RCC 7860 (cell line): ENCODE data around the gene RPL35.

Experiments used
- DNase-seq: peaks from one replicate; pipeline ENCODE4 v3.0.0-alpha.2; 2015; ENCODE audit warnings: low spot score
- FAIRE-seq: peaks from 2 replicates; lab custom pipeline; 2012; peaks lifted over from hg19 to GRCh38; lab: Jason Lieb, UNC

RPL35 gene

GRCh38 chr9:124828489-124829333, 33.0 kb downstream of the RPL35 start:
- no peak for FAIRE-seq
- no peak for DNase-seq

DNA sequence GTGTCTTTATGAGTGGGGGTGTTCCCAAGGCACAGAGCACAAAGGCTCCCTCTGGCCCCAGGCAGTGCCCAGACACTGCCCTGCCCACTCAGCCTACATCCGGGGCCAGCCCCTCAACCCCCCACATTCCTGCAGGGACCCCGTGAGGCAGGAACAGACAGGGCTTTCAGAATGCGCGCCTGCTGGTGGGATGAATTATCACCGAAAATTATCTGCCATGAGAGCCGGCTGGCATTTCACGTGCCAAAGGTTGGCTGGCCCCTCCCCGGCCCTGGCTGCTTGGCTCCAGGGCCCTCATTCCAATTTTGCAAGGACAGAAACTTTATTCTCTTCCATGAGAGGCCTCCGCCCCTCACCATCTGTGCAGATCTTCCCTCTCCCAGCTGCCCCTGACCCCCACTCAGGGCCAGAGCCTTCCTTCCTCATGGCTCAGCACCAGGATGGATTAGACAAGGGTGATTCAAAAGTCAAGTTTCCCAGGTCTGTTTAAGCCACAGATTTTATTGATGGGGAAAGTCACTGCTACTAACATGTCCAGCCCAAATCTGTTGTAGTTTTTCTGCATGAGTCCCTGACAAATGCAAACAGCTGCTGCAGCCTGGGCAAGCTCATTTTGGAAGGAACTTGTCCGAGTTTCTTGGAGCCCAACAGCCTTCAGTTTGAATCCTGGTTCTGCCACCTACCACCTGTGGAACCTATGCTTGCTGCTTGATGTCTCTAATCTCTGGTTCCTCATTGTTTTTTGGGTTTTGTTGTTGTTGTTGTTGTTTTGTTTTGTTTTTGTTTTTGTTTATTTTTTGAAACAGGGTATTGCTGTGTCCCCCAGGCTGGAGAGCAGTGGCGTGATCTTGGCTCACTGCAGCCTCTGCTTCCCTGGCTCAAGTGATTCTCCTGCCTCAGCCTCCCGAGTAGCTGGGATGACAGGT, 40.8 kb downstream of the RPL35 start:
- DNase-seq (no peak), FAIRE-seq (no peak)

DNA sequence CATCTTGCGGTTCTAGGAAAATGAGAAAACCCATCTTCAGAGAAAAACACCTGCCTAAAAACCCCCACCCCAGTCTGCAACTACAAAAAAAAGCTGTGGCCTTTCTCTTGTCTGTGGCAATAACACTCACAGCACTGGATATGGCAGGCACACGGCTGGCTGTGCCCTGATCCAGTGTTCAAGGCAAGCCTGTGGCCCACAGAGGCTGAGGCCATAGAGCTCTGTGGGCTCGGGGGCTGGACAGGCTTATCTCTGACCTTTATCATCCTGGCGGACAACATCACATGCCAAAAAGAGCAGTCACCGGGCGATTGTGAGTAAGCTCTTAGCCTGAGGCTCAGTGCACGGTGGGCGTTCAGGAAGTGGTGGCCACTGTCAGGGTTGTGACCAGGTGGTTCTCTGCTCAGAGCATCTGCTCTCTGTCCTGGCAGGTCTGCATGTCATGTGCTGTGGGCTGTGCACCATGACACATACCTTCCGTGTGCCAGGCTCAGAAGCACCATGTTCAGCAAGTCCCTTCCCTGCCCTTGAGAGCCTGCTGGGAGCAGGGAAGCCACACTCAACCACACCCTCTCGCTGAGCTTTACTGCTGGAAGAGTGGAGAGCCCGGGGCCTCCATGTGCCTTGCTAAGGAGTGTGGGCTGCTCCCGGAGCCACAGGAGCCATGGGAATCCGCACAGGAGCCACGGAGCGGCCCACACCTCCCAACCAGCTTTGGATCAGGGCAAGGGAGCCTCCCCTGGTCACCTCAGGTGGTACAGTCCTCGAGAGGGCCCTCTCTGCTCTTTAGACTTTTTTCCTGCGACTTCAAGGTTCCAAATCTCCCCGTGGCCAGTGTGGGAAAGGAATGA, 43.1 kb downstream of the RPL35 start:
- peak; percentile 95 for DNase-seq
- FAIRE-seq, result peak; percentile 83

DNA sequence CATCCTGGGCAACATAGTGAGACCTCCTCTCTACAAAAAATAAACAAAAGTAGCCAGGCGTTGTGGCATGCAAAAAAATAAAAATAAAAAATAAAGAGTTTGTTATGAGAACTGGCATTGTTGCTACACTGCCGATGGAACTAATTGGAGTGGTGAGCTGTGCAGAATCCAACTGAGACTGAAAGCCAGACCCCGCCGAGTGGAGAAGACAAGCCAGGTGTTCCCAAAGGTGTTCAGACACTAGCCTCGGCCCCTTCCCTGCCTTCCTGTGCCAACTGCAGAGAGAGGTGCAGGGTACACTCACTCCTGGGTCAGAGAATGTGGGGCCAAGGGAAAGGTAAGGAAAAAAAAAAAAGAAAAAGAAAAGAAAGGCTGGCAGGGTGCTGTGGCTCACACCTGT, 46.2 kb downstream of the RPL35 start:
- no peak for FAIRE-seq
- DNase-seq, result no peak

- FAIRE-seq, result no peak
These were observed 47.6 kb downstream of the RPL35 start for GRCh38 chr9:124814164-124814535.

DNA sequence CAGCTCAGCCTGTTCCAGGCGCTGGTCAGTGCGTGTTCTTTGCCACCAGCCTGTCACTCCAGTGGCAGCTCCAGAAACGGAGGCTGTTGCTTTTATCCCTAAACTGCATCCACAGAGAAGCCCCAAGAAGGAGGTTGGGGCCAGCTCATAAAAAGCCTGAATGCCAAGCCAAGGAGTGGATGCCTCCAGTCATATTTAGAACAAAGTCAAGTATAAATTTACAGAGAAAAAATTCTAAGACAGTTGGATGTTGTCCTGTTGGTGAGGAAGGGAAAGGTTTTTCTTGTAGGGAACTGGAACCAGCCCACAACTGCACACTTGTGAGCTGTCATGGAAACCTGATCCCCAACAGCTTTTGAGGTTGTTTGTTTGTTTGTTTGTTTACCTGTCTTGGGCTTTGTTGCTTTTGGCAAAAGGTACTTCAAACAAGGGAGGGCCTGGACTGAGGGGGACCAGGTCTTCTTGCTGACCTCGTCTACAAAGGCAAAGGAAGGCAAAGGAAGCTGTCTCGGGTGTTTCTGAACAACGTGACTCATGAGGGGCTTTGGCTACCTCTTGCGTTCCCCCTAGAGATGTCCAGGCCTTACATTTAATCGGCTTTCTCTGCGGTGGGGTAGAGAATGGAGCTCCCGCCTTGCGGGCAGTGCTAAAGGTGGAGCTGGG, 48.1 kb downstream of the RPL35 start:
- no peak for DNase-seq

More at GRCh38 chr9:124814164-124814535, 47.6 kb downstream of the RPL35 start:
- DNase-seq, result no peak

GRCh38 chr9:124813041-124813440, 48.7 kb downstream of the RPL35 start:
- FAIRE-seq (no peak), DNase-seq (no peak)

More for the DNA sequence above, 48.1 kb downstream of the RPL35 start:
- FAIRE-seq, result no peak

DNA sequence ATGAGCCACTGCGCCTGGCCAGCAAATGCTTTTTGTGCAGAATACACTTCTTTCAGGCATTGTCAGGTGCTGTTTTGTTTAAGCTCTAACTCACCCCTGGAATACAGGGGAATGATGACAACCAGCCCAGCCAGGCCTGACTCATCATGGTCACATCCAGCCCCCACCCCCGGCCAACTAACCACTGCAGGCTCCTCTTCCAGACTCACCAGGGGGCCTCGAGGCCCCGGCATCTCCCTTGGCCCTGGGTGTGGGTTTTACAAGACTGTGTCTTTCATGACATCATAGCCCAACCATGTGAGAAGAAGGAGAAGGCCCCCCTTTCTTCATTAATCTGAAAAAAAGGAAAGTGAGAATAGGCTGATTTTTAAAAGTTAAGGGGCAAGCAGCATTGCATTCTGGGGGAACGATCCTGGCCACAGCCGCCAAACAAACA, 49.3 kb downstream of the RPL35 start:
- peak; percentile 99 for DNase-seq
- FAIRE-seq, result peak; percentile 98

GRCh38 chr9:124810663-124811355, 50.9 kb downstream of the RPL35 start:
- DNase-seq (peak; percentile 94), FAIRE-seq (peak; percentile 76)

DNA sequence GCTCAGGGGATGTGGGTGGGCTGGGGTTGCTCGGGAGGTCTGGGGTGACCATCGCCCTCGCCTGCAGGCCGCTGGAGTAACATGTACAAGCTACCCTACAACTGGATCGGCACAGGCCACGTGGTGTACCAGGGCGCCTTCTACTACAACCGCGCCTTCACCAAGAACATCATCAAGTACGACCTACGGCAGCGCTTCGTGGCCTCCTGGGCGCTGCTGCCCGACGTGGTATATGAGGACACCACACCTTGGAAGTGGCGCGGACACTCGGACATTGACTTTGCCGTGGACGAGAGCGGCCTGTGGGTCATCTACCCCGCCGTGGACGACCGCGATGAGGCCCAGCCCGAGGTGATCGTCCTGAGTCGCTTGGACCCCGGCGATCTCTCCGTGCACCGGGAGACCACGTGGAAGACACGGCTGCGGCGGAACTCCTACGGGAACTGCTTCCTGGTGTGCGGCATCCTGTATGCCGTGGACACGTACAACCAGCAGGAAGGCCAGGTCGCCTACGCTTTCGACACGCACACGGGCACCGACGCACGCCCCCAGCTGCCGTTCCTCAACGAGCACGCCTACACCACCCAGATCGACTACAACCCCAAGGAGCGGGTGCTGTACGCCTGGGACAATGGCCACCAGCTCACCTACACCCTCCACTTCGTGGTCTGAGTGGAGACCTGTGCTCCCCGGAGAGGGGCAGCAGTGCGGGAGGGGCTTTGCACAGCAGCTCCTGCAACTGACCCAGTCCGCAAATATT, 51.8 kb downstream of the RPL35 start:
- DNase-seq, result no peak
- no peak for FAIRE-seq

GRCh38 chr9:124809211-124809610, 52.5 kb downstream of the RPL35 start:
- no peak for FAIRE-seq
- DNase-seq, result no peak

DNA sequence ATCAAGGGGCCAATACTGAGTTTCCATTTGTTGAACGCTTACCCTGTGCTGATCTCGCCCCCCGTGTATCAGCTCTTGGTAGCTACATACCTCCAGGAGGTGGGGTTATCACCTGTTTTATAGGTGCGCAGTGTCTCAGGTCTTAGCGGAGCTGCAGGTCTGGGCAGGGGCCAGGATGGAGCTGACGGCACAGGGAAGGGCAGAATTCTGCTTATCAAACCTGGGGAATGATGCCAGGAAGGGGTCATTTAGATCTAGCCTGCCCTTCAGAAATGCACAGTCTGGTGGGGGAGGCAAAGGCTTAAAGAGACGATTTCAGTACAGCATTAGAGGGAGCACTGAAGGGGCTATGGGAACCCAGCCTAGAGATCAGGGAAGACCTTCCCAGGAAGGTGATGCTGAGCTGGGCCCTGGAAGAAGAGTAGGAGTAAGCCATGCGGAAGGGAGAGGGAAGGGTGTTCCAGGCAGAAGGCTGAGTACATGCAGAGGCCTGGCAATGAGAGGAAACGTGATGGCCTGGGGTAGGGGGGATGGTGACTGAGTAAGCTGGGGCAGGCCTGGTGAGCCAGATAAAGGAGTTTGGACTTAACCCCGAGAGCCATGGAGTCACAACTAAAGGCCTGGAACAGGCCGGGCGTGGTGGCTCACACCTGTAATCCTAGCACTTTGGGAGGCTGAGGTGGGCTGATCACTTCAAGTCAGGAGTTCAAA, 53.4 kb downstream of the RPL35 start:
- FAIRE-seq (no peak), DNase-seq (no peak)
